Lower leg skin (tissue), 3 donors: ENCODE data around the gene PLEKHN1.

Experiments used
- POLR2A ChIP-seq, 2 donors: fragments of 450-650 bp; IDR thresholded peaks; one replicate each; pipeline ENCODE4 v1.6.1; 2016 to 2017; ENCODE audit warnings: antibody characterized with exemption in 2 of 2, mild to moderate bottlenecking in 1 of 2, moderate library complexity in 1 of 2
- TF ChIP-seq, protein P1 (sequence below), 3 donors: fragments of 450-650 bp; IDR thresholded peaks; one replicate each; pipeline ENCODE4 v1.5.1; 2016; ENCODE audit warnings: antibody characterized with exemption in 3 of 3, mild to moderate bottlenecking in 3 of 3, moderate library complexity in 2 of 3

DNA sequence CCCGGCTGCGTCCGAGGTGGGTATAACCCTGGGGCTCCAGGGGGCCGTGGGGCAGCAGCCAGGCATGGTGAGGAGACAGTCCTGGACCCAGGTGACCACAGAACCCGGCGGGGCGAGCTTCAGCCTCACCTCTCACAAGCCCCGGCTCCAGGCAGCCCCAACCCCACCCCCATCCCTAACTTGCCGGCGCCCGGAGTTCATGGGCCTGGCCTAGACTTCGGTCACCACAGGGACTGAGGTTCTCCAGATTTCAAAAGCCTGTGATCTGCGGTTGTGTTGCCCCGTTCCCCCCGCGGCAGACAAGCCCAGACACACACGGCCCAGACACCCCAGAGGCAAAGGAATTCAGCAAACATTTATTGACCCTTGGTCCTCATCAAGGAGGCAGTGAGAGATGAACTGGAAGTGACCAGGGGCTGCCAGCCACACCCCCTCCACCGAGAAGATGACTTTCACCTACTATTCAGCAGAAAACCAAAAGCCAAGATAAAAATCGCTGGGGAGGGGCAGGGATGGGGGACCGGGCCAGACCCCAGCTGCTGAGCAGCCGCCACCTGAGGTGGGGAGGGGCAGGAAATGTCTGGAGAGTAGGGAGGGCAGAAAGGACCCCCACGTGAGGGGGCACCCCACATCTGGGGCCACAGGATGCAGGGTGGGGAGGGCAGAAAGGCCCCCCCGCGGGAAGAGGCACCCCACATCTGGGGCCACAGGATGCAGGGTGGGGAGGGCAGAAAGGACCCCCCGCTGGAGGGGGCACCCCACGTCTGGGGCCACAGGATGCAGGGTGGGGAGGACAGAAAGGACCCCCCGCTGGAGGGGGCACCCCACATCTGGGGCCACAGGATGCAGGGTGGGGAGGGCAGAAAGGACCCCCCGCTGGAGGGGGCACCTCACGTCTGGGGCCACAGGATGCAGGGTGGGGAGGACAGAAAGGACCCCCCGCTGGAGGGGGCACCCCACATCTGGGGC lies 29.7 kb downstream of the PLEKHN1 start:
- TF ChIP-seq, protein P1, sequence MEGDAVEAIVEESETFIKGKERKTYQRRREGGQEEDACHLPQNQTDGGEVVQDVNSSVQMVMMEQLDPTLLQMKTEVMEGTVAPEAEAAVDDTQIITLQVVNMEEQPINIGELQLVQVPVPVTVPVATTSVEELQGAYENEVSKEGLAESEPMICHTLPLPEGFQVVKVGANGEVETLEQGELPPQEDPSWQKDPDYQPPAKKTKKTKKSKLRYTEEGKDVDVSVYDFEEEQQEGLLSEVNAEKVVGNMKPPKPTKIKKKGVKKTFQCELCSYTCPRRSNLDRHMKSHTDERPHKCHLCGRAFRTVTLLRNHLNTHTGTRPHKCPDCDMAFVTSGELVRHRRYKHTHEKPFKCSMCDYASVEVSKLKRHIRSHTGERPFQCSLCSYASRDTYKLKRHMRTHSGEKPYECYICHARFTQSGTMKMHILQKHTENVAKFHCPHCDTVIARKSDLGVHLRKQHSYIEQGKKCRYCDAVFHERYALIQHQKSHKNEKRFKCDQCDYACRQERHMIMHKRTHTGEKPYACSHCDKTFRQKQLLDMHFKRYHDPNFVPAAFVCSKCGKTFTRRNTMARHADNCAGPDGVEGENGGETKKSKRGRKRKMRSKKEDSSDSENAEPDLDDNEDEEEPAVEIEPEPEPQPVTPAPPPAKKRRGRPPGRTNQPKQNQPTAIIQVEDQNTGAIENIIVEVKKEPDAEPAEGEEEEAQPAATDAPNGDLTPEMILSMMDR (IDR thresholded peaks at IDR 0.05) = no peak
- no peak for TF ChIP-seq POLR2A (IDR thresholded peaks at IDR 0.05)
